NT2/D1 (cell line): Measurements from ENCODE around the gene AFAP1L1.

Experiments used
- YY1 ChIP-seq: IDR thresholded peaks from 2 replicates; pipeline ENCODE4 v1.6.1; 2011; ENCODE audit not compliant: insufficient read length, insufficient read depth
- ZNF274 ChIP-seq: IDR thresholded peaks from 2 replicates; pipeline ENCODE4 v1.6.1; 2011; ENCODE audit warnings: mild to moderate bottlenecking, low read depth, low read length

DNA sequence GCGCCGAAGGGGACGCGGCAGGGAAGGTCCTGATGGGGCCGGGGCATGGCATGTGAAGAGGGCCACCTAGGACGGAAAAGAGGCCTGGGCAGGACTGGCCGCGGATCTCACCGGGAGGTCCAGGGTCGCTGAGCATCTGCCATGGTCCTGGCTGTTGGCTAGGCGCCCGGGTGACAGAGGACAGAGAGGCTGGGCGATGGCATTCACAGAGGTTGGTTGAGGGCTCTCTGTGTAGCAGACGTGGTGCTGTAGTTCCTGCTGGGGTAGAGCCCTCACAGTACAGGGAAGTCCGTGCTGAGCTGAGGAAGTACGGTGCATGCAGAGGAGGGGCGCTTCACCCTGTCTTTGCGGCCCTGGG lies 86.6 kb downstream of the AFAP1L1 start:
- no peak for TF ChIP-seq ZNF274
- no peak for TF ChIP-seq YY1
